ENCODE data around the gene PRSS53.

Gene PRSS53

GRCh38 chr16:31061126-31061812 is 27.5 kb downstream of the PRSS53 start:
- Histone ChIP-seq H3K79me2 (ENCODE audit: control insufficient read depth, insufficient read depth, low read length) (peaks cover 4% of the 10 kb centered on the region), H3K4me2 (ENCODE audit: low read length) (no peak overlapping the region), H3K9ac (ENCODE audit: low read length) (no peak overlapping the region), H3K4ac (ENCODE audit: low read depth, low read length) (no peak overlapping the region), H3K4me1 (ENCODE audit: control insufficient read depth, low read depth, low read length) (no peaks in the 10 kb centered on the region), H3K18ac (ENCODE audit: low read length) (no peak overlapping the region), H2BK5ac (ENCODE audit: low read length) (no peak overlapping the region), H3K27ac (ENCODE audit: low read depth, low read length) (no peak overlapping the region), H4K5ac (ENCODE audit: low read length) (no peak overlapping the region), H3K27me3 (ENCODE audit: insufficient read depth, low read length, poor library complexity) (no peaks in the 10 kb centered on the region), H4K8ac (ENCODE audit: low read depth, low read length) (no peak overlapping the region), H3K36me3 (ENCODE audit: control insufficient read depth, insufficient read depth, low read length) (peaks cover 3% of the 10 kb centered on the region), H3K23ac (ENCODE audit: low read length) (no peak overlapping the region), H3K79me1 (ENCODE audit: low read length) (peaks cover 10% of the 10 kb centered on the region), H2AK5ac (ENCODE audit: low read length) (no peak overlapping the region), H3K4me3 (ENCODE audit: low read length) (no peak overlapping the region), H2BK120ac (ENCODE audit: low read depth, low read length) (no peak overlapping the region), H2BK15ac (replicated peaks; ENCODE audit: low read depth) (no peak overlapping the region), H3K56ac (ENCODE audit: low read length) (no peak overlapping the region)
- DNase-seq = no peak
- WGBS (ENCODE audit: extremely low coverage, insufficient coverage, low lambda C conversion rate) = no CpG with 5 or more reads among the region's 42 CpGs

GRCh38 chr16:31055613-31056012 is 33.1 kb downstream of the PRSS53 start:
- no CpG with 5 or more reads among the region's 4 CpGs for WGBS (ENCODE audit: extremely low coverage, insufficient coverage, low lambda C conversion rate)
- no peak overlapping the region for H3K4ac ChIP-seq (ENCODE audit: low read depth, low read length)
- H3K4me3 ChIP-seq (ENCODE audit: low read length) = no peak overlapping the region
- H3K56ac ChIP-seq (ENCODE audit: low read length) = no peak overlapping the region
- H3K18ac ChIP-seq (ENCODE audit: low read length) = no peak overlapping the region
- H2AK5ac ChIP-seq (ENCODE audit: low read length) = no peak overlapping the region
- H3K36me3 ChIP-seq (ENCODE audit: control insufficient read depth, insufficient read depth, low read length) = no peaks in the 10 kb centered on the region
- H3K9ac ChIP-seq (ENCODE audit: low read length) = no peak overlapping the region
- no peak overlapping the region for H4K5ac ChIP-seq (ENCODE audit: low read length)
- H3K4me1 ChIP-seq (ENCODE audit: control insufficient read depth, low read depth, low read length) = no peaks in the 10 kb centered on the region
- no peak overlapping the region for H3K23ac ChIP-seq (ENCODE audit: low read length)
- no peak overlapping the region for H3K27ac ChIP-seq (ENCODE audit: low read depth, low read length)
- no peak overlapping the region for H2BK5ac ChIP-seq (ENCODE audit: low read length)
- no peak overlapping the region for H2BK120ac ChIP-seq (ENCODE audit: low read depth, low read length)
- H4K8ac ChIP-seq (ENCODE audit: low read depth, low read length) = no peak overlapping the region
- H3K4me2 ChIP-seq (ENCODE audit: low read length) = no peak overlapping the region
- no peaks in the 10 kb centered on the region for H3K27me3 ChIP-seq (ENCODE audit: insufficient read depth, low read length, poor library complexity)
- H3K79me2 ChIP-seq (ENCODE audit: control insufficient read depth, insufficient read depth, low read length) = no peaks in the 10 kb centered on the region
- no peak overlapping the region for H2BK15ac ChIP-seq (replicated peaks; ENCODE audit: low read depth)
- no peaks in the 10 kb centered on the region for H3K79me1 ChIP-seq (ENCODE audit: low read length)
- DNase-seq = peak; percentile 47

- Histone ChIP-seq H2BK15ac (replicated peaks; ENCODE audit: low read depth) (no peak overlapping the region), H3K18ac (ENCODE audit: low read length) (no peak overlapping the region), H3K9ac (ENCODE audit: low read length) (no peak overlapping the region), H3K36me3 (ENCODE audit: control insufficient read depth, insufficient read depth, low read length) (no peaks in the 10 kb centered on the region), H3K27ac (ENCODE audit: low read depth, low read length) (no peak overlapping the region), H3K79me2 (ENCODE audit: control insufficient read depth, insufficient read depth, low read length) (no peaks in the 10 kb centered on the region), H3K4me3 (ENCODE audit: low read length) (no peak overlapping the region), H3K4me1 (ENCODE audit: control insufficient read depth, low read depth, low read length) (no peaks in the 10 kb centered on the region), H3K4ac (ENCODE audit: low read depth, low read length) (no peak overlapping the region), H3K4me2 (ENCODE audit: low read length) (no peak overlapping the region), H3K23ac (ENCODE audit: low read length) (no peak overlapping the region), H2BK120ac (ENCODE audit: low read depth, low read length) (no peak overlapping the region), H3K79me1 (ENCODE audit: low read length) (no peaks in the 10 kb centered on the region), H3K56ac (ENCODE audit: low read length) (no peak overlapping the region), H2AK5ac (ENCODE audit: low read length) (no peak overlapping the region), H3K27me3 (ENCODE audit: insufficient read depth, low read length, poor library complexity) (no peaks in the 10 kb centered on the region), H4K8ac (ENCODE audit: low read depth, low read length) (no peak overlapping the region), H2BK5ac (ENCODE audit: low read length) (no peak overlapping the region), H4K5ac (ENCODE audit: low read length) (no peak overlapping the region)
- DNase-seq = no peak
- WGBS (ENCODE audit: extremely low coverage, insufficient coverage, low lambda C conversion rate) = no CpG with 5 or more reads among the region's 2 CpGs
These were observed 36.6 kb downstream of the PRSS53 start for GRCh38 chr16:31052114-31052513.

GRCh38 chr16:31050280-31051030 is 38.3 kb downstream of the PRSS53 start:
- no peaks in the 10 kb centered on the region for H3K4me1 ChIP-seq (ENCODE audit: control insufficient read depth, low read depth, low read length)
- no peak overlapping the region for H3K23ac ChIP-seq (ENCODE audit: low read length)
- no CpG with 5 or more reads among the region's 10 CpGs for WGBS (ENCODE audit: extremely low coverage, insufficient coverage, low lambda C conversion rate)

GRCh38 chr16:31043898-31044481 is 44.8 kb downstream of the PRSS53 start:
- H4K8ac ChIP-seq (ENCODE audit: low read depth, low read length) = no peak overlapping the region
- H2AK5ac ChIP-seq (ENCODE audit: low read length) = no peak overlapping the region
- H3K27ac ChIP-seq (ENCODE audit: low read depth, low read length) = no peak overlapping the region
- H3K18ac ChIP-seq (ENCODE audit: low read length) = no peak overlapping the region
- H2BK120ac ChIP-seq (ENCODE audit: low read depth, low read length) = no peak overlapping the region
- no peak overlapping the region for H3K56ac ChIP-seq (ENCODE audit: low read length)
- no peak overlapping the region for H3K4me2 ChIP-seq (ENCODE audit: low read length)
- no peak overlapping the region for H2BK5ac ChIP-seq (ENCODE audit: low read length)
- H3K36me3 ChIP-seq (ENCODE audit: control insufficient read depth, insufficient read depth, low read length) = no peaks in the 10 kb centered on the region
- no peak overlapping the region for H3K4ac ChIP-seq (ENCODE audit: low read depth, low read length)
- H3K4me3 ChIP-seq (ENCODE audit: low read length) = no peak overlapping the region
- H2BK15ac ChIP-seq (replicated peaks; ENCODE audit: low read depth) = no peak overlapping the region
- H4K5ac ChIP-seq (ENCODE audit: low read length) = no peak overlapping the region
- WGBS (ENCODE audit: extremely low coverage, insufficient coverage, low lambda C conversion rate) = no CpG with 5 or more reads among the region's 4 CpGs
- H3K27me3 ChIP-seq (ENCODE audit: insufficient read depth, low read length, poor library complexity) = no peaks in the 10 kb centered on the region
- DNase-seq = no peak
- H3K23ac ChIP-seq (ENCODE audit: low read length) = no peak overlapping the region
- no peaks in the 10 kb centered on the region for H3K79me2 ChIP-seq (ENCODE audit: control insufficient read depth, insufficient read depth, low read length)
- no peaks in the 10 kb centered on the region for H3K79me1 ChIP-seq (ENCODE audit: low read length)
- no peaks in the 10 kb centered on the region for H3K4me1 ChIP-seq (ENCODE audit: control insufficient read depth, low read depth, low read length)
- H3K9ac ChIP-seq (ENCODE audit: low read length) = no peak overlapping the region

More at GRCh38 chr16:31050280-31051030, 38.3 kb downstream of the PRSS53 start:
- no peaks in the 10 kb centered on the region for H3K79me1 ChIP-seq (ENCODE audit: low read length)
- no peak overlapping the region for H3K9ac ChIP-seq (ENCODE audit: low read length)
- no peaks in the 10 kb centered on the region for H3K79me2 ChIP-seq (ENCODE audit: control insufficient read depth, insufficient read depth, low read length)
- H3K56ac ChIP-seq (ENCODE audit: low read length) = no peak overlapping the region
- H3K18ac ChIP-seq (ENCODE audit: low read length) = no peak overlapping the region
- no peak overlapping the region for H3K4me3 ChIP-seq (ENCODE audit: low read length)
- no peak overlapping the region for H3K27ac ChIP-seq (ENCODE audit: low read depth, low read length)
- H3K27me3 ChIP-seq (ENCODE audit: insufficient read depth, low read length, poor library complexity) = no peaks in the 10 kb centered on the region
- no peak for DNase-seq
- H4K8ac ChIP-seq (ENCODE audit: low read depth, low read length) = no peak overlapping the region
- no peak overlapping the region for H3K4ac ChIP-seq (ENCODE audit: low read depth, low read length)
- H2AK5ac ChIP-seq (ENCODE audit: low read length) = no peak overlapping the region
- H2BK120ac ChIP-seq (ENCODE audit: low read depth, low read length) = no peak overlapping the region
- H3K36me3 ChIP-seq (ENCODE audit: control insufficient read depth, insufficient read depth, low read length) = no peaks in the 10 kb centered on the region
- H3K4me2 ChIP-seq (ENCODE audit: low read length) = no peak overlapping the region
- H2BK5ac ChIP-seq (ENCODE audit: low read length) = no peak overlapping the region
- H4K5ac ChIP-seq (ENCODE audit: low read length) = no peak overlapping the region
- no peak overlapping the region for H2BK15ac ChIP-seq (replicated peaks; ENCODE audit: low read depth)

Measured in mesendoderm (in vitro differentiated cells).